Right lobe of liver (tissue), 4 donors: ENCODE results near the gene EXD3.

Experiments used
- CTCF ChIP-seq, 4 donors: fragments of 200-600 bp in 3 of 4; fragments of 450-650 bp in 1 of 4; IDR thresholded peaks; one replicate each; pipeline versions ENCODE4 v1.5.1 to v1.8.0; 2016 to 2022; ENCODE audit warnings: antibody characterized with exemption in 4 of 4, mild to moderate bottlenecking in 2 of 4
- POLR2A ChIP-seq: fragments of 450-650 bp; IDR thresholded peaks from one replicate; pipeline ENCODE4 v1.6.1; 2017; ENCODE audit warnings: antibody characterized with exemption, mild to moderate bottlenecking
- donor health status: DM: no; HTN: no; CAD: no.
- donor health status: DM: no; HTN: no; CAD: no.
- donor health status: DM: no; HTN: yes; CAD: no.

- TF ChIP-seq CTCF (IDR thresholded peaks at IDR 0.05), result no peak
- no peak for TF ChIP-seq POLR2A
Measured at GRCh38 chr9:137449931-137450538, 27.1 kb upstream of the EXD3 start.
